Esophagus mucosa (tissue), 1 donor: ENCODE results near the gene AIFM3. TPM values are rescaled to one million over a fixed set of nuclear protein-coding genes. Genes with fewer than 3 reads are reported as not detected.
"Not testable (repeated sequence)": the region's sequence is repeated elsewhere in the genome, so short reads cannot be mapped to it uniquely, and the experiment has no call there.

Experiments
- ATAC-seq: fragments of 200-7000 bp; cut with Tn5 transposase; one replicate; pipeline ENCODE4 v1.9.1; 2020
- total RNA-seq: library from RNA; stranded (reverse); gene quantifications from one replicate; pipeline ENCODE4 v1.2.4, GENCODE V29; 2023
- donor health status: DM: yes; HTN: yes; CAD: no.

Gene AIFM3
- total RNA-seq, 1 donor from 2014 or later = 1.5 TPM

DNA sequence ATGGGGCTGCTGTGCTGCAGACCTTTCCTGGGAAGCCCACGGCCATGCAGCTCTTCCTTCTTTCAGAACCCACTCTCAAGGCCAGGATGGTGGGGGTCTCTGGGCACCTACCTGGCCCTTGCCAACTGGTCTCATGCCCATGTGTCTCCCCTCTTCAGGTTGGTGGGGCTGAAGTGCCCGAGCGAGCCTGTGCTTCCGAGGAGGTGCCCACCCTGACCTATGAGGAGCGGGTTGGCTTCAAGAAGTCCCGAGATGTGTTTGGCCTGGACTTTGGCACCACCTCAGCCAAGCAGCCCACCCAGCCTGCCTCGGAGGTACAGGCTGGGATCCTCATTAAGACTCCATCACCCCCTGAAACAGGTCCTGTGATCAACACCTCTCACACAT, 25.0 kb downstream of the AIFM3 start:
- no peak for ATAC-seq

DNA sequence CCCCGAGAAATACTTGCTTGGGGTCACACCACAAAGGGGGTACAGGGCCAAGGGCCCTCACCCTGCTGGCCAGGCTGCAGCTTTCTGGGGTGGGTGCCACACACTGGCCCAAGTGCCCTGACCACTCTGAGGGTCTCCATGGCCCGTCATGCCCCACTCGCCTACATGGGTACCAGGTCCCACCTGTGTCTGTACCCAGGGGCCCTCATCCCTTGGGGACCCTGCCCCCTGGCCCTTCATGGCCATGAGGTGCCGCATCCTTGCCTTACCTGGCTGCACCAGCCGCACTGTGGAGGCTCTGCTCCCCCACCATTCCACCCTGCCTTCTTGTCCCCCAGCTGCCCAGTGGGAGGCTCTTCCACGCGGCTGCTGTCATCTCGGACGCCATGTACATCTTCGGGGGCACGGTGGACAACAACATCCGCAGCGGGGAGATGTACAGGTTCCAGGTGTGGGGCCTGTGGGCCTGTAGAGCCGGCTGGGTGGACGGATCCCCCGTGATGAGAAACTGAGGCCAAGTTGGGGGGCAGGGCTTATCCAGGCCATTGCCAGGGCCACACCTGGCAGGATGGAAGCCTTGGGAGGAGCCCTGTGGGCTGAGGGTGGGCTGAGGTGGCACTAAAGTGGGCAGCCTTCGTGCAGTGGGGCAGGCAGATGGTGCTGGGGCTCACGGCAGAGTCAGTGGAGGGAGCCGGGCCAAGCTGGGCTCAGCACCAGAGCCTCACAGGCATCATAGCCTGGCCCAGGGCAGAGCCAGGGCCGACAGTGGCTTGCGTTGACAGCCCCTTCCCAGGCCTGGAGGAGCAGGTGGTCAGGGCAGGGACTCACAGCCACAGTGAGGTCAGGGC, 25.6 kb downstream of the AIFM3 start:
- ATAC-seq = no peak

DNA sequence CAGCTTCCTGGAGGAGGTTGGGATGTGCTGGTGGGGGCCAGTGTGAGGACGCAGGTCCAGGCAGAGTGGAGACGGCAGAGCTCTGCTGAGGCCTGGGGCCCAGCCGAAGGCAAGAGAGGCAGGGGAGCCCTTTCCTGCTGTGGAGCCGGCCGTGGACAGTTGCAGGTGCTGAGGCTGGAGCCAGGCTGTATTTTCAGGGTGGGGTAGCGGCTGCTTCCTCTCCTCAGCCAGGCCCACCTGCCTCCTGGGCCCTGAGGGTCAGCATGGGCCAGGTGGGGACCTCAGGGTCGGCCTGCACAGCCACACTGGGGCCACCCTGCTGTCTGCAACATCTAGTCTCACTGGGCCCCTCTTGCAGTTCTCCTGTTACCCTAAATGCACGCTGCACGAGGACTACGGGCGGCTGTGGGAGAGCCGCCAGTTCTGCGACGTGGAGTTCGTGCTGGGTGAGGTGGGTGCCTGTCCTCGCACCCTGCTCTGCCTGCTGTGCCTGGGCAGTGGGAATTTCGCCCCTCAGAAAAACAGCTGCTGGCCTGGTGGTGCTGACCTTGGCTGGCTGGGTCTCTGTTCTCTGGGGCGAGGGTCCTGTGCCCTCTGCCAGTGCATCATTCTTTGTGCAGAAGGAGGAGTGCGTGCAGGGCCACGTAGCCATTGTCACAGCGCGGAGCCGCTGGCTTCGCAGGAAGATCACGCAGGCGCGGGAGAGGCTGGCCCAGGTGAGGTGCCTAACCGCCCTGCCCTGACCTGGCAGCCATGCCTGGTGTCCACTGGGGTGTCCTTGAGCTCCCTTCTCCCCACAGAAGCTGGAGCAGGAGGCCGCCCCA, 26.5 kb downstream of the AIFM3 start:
- ATAC-seq = no peak

DNA sequence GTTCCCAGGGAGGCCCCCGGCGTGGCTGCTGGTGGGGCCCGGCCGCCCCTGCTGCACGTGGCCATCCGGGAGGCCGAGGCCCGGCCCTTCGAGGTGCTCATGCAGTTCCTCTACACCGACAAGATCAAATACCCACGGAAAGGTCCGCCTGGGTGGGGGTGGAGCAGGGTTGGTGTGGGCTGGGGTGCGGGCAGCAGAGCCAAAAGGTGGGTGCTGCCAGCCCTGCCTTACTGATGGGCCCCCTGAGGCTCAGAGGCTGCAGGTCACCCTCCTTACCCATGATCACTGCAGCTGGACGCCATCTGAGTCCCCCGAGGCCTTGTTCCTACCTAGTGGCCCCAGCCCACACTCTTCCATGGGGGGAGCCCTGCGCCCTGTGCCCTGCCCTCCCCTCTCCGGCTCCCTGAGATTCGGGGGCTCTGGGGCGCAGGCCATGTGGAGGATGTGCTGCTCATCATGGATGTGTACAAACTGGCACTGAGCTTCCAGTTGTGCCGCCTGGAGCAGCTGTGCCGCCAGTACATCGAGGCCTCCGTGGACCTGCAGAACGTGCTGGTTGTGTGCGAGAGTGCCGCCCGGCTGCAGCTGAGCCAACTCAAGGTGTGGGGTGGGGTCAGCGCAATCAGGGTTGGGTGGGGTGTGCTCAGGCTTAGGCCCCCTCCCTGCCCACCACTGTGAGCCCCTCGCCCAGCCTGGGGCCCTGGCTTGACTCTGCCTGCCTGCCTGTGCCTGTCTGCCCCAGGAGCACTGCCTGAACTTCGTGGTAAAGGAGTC, 27.3 kb downstream of the AIFM3 start:
- ATAC-seq = no peak

DNA sequence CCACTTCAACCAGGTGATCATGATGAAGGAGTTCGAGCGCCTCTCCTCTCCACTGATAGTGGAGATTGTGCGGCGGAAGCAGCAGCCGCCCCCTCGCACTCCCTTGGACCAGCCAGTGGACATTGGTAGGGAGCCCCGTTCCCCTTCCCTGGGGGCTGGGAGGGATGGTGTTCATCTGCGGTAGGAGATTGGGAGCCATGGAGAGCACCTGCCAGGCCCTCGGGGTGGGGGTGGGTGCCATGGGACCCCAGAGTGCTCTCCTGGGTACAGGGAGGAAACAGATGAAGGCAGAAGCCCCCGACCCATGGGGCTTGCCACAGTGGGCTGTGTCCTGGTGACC, 27.8 kb downstream of the AIFM3 start:
- ATAC-seq = no peak

DNA sequence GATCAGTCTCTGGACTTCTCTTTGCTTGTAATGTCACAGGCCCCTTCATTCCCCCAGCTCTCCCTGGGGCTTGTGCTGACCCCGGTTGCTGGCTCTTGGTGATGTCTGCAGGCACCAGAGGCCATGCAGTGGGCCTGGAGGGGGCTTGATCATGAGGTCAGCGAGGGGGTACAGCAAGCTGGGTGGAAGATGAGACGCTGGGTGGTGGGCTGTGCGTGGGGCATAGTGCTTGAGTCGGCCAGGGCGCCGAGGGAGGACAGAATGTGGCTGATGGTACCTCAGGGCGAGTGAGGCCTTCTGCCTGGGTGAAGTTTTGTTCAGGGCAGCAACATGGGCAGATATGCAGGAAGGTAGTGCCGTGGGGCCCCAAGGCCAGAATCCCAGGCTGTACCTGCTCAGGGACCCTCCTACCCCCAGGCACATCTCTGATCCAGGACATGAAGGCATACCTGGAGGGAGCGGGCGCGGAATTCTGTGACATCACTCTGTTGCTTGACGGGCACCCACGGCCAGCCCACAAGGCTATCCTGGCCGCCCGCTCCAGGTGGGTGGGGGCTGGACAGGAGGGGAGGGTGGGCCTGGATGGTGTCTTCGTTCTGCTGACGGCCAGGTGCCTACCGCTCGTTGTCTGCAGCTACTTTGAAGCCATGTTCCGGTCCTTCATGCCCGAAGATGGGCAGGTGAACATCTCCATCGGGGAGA, 28.4 kb downstream of the AIFM3 start:
- ATAC-seq = no peak

DNA sequence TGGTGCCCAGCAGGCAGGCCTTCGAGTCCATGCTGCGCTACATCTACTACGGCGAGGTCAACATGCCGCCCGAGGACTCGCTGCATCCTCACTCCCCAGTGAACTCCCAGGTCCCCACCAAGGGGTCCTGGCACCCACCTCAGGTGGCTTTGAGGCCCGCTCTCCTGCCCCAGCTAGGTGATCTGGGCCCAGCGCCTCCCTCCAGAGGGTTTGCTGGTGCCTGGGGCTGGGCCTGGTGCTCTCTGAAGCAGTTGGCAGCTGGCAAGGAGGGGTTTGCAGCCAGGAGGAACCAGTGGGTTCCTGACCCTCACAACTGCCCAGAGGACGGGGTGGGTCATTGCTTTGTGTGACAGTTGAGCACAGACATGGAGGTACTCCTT, 29.0 kb downstream of the AIFM3 start:
- no peak for ATAC-seq

DNA sequence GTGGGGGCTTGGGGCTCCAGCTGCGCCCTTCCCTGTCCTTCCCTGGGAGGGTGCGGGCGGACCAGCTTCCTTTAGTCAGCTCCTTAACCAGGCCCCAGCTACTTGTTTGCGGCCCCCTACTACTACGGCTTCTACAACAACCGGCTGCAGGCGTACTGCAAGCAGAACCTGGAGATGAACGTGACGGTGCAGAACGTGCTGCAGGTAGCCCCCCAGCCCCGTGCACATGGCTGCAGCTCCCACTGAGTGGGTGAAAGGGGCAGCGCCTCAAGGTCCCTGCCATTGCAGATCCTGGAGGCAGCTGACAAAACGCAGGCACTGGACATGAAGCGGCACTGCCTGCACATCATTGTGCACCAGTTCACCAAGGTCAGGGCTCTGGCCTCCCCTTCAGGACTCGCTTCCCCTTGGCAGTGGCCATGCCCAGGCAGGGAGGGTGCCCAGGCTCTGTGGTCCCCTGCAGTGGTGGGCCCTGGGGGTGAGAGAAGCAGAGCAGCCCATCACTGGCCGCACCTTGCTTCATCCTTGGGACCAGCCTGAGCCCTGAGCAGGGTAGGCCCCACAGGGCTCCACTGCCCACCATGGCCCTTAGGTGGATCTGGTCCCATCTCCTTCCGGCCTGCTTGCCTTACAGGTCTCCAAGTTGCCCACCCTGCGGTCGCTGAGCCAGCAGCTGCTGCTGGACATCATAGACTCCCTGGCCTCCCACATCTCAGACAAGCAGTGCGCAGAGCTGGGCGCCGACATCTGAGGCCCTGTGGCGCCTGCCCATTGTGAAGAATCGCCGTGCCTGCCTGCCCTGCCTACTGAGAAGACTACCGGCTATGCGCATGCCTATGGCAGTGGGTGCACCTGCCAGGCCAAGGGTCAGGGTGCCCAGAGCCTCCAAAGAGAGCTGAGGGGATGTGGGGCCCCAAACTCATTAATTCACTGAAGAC, 29.8 kb downstream of the AIFM3 start:
- ATAC-seq = no peak

DNA sequence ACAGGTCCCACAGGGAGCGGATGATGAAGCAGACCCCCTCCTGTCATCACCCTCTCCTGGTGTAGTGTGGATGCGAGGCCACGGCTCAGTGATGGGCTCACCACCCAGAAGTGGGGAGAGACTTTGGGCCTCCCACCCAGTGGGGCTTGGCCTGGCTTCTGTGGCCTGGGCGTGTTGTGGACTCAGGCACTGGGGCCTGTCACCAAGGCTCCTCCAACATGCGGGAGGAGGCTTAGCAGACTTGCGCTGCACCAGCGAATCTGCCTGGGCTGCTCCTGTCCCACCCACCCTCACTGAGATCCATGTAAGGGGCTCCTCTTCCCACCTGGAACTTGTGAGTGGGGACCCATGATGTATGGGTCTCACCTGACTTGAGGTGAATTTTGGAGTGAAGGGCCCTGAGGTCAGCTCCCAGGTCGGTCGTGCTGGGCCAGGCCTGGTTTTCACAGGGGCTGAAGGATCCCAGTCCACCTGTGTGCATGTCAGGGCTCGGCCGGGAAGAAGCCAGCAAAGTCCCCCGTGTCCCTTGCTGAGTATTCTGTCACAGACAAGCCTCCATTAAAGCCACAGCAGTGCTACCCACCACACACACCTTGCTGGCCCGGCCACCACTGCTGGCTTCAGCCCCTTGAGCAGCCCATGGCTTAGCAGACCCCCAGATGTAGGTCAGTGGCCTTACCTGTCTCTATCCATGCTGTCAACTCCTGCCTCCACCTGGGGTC, 30.6 kb downstream of the AIFM3 start:
- ATAC-seq = no peak

DNA sequence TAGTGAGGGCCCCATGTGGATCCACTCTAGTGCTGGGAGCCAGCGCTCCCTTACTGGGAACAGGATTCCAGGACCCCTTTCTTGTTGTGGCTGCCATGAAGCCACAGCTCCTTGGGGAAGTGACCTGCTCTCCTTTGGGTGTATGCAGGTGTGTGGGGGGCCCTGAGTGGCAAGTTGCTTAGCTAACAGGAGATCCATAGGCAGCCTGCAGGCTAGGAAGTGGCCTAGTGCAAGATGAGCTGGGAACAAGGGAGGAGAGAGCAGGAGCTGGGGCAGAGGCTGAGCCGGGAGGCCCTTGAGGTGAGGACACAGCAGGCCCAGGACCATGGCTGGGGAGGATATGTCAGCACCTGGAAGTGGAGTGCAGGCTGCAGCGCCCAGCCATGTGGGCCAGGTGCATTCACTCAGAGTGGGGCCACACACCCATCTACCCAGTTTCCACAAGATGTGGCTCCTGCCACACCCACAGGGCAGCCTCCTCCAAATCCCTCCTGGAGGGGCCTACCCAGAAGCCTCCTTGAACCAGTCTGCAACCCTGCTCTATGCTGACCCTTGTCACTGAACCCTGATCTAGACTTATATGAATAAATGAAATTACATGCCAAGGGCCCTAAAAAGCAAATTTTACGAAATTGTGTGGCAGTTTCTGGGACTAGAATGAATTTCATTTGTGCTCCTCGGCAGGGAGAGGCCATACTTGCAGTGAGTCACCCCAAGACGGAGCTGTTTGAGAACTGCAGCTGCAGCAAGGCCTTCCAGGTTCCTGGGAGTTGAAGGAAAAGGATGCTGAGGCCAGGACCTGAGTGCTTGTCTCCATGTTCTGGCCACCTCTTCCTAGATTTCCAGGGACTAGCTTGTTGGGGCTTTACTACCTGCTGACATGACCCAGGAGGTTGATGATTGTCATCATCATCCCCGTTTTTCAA, 31.6 kb downstream of the AIFM3 start:
- ATAC-seq = no peak

DNA sequence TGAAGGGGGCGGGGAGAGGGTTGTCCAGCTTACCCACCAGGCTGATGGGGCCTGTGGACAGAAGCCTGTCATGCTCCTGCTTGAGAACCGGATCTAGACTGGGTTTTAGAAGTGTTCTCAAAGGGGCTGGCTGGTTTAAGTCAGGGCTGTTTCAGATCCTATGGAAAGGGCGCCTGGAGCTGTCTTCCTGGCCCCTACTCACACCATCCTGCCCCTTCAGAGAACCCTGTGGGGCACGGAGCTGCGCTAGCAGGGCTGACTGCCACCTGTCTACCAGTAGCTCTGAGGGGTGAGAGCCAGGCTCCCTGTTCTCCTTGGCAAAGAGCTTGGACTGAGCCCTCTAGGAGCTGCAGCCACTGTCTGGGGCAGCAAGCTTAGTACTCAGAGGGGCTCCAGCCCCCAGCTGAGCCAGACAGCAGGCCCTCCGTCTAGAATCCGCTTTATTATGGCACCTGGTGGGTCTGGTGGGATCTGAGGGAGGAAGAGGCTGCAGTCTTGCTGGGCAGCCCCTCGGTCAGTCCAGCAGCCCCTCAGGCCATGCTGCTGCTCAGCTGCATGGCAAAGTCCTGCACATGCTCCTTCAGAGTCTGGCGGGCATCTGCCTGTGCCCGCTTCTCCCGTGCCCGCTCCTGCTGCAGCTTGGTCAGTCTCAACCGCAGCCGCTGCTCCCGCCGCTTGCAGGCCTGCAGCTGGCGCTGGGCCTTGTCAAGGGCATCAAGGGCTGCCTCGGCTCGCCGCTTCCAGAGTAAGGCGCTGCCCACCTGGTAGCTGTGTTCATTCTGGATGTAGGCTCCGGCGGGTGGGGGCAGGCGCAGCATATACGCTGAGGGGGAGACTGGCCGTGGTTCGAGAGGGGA, 32.5 kb downstream of the AIFM3 start:
- ATAC-seq = no peak

DNA sequence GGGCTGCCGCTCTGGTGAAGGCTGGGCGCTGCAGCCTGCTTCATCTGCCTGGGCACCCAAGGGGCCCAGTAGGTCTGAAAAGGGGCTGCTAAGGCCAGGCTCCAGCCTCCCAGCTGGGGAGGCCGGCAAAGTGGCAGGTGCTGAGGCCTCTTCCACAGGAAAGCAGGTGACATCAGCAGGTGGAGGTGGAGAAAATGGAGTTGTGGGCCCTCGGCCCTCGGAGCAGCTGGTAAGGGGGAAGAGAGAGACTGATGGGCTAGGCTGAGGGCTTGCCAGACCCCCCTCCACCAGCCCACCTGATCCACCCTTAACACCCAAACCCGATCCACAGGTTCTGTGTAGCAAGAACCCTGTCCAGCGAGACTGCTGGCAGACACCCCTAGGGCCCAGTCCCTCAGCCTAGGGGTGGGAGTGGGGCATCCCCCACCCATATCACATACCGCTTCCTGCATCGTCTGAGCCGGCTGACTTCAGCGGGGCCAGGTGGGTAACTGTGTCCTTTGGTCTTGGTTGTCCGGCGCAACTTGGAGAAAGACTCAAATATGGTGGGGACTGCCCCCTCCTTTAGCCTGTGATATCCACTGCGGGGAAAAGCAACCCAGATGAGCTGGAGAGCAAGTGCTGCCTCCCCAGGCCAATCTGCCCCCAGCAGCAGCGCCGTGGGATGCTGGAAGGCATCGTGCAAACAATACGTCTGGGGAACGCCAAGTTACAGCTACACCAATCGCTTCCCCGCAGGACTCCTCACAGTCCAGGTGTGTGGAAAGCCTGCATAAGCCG, 33.3 kb downstream of the AIFM3 start:
- ATAC-seq = no peak

DNA sequence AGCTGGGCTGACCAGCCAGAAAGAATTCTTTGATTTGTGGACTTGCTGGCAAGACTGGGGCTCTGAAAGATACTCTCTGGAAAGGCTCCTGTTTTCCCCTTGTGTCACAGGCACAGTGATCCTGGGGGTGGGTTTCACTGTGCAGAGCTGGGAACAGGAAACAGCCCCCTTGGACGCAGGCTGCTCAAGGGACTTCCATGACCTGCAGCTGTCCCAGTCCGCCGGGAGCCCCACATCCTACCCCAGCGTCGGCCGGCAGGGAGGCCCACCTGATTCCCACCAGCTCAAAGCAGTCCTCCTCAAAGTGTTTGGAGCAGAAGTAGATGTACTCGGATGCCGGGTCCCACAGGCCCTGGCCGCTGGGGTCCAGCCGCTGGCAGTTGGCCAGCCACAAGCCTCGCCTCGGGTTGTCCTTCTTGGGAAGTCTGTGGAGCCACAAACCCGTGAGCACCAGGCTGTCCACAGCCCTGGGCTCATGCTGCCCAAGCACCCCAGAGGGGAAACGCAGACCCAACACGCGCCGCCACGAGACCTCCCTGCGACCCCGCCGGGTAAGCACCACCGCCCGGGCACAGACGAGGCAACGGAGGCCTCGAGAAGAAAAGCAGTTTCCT, 34.0 kb downstream of the AIFM3 start:
- no peak for ATAC-seq

DNA sequence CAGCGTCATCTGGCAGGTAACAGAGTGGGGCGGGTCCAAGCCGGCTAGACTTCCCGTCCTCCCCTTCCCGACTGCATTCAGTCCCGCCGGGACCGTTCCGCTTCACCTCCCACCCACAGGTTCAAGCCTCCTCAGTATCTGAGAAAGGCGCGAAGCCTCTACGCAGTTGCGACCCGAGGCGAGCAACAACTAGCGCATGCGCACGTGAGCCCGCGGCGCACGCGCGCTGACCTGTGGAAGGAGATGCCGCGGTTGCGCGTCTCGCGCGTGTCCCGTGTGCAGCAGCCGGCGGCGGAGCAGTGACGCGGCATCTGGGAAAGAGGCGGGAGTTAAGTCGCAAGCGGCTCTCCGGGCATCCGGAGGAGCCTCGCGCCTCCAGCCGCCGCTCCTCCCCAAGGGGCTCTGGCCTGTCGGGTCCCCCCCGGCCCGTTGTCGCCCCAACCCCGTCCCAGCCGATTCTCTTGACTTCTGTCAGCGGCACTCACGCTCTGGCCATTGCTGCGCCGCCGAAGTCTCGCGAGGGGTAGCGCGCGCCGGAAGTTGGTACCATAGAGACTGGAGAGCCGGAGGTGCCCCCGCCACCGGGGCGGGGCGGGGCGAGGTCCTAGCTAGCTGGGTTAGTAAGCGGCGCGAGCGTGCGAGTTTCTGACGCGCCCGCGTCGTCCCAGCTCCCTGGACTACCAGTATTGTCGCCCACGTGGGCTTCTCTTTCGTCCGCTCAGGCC, 34.7 kb downstream of the AIFM3 start, which contains the start of gene THAP7:
THAP7 (minus strand) TSS at position 518 of the 725 bp plus-strand sequence; CDS start at position 311, 207 bp downstream.
- peak; percentile 92 for ATAC-seq

DNA sequence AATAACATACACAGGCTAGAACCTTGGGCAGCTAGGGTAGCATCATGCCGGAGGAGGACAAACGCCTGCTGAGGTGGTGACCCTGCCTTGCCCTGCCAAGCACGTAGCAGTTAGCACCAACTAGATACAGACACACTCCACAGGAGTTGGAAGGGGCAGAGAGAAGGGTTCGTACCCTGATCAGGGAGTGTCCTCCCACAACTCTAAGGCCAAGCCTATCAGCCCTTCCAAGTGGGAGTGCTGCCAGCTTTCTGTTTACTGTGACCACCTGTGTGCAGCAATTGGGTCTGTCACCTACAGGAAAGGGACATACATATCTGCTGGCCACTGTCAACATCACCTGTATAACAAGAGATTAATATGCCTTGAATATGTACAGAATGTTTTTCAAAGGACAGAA, 36.7 kb downstream of the AIFM3 start:
- no peak for ATAC-seq

DNA sequence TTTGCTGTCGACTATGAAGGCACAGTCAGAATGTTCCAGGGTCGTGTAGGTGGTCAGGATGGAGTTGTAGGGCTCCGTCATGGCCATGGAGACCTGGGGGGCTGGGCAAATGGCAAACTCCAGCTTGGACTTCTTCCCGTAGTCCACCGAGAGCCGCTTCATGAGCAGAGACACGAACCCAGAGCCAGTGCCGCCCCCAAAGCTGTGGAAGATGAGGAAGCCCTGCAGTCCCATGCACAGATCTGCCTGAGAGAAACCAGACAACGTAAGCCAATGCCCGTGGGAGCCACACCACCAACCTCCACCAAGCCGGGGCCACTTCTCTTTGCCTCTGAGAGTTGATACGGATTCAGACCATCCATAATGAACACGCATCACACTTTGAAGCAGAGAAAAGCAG, 42.2 kb downstream of the AIFM3 start:
- not testable (repeated sequence) for ATAC-seq
